22Rv1 (cell line): ENCODE measurements around the gene TCP10L.

ENCODE experiments used
- ZFX ChIP-seq: fragments of 450-650 bp; IDR thresholded peaks from 2 replicates; pipeline ENCODE4 v1.6.1; 2017; ENCODE audit warnings: antibody characterized with exemption, borderline replicate concordance
- TF ChIP-seq, protein P1 (sequence below): fragments of 450-650 bp; IDR thresholded peaks from 2 replicates; pipeline ENCODE4 v1.5.1; 2017; ENCODE audit warnings: mild to moderate bottlenecking

DNA sequence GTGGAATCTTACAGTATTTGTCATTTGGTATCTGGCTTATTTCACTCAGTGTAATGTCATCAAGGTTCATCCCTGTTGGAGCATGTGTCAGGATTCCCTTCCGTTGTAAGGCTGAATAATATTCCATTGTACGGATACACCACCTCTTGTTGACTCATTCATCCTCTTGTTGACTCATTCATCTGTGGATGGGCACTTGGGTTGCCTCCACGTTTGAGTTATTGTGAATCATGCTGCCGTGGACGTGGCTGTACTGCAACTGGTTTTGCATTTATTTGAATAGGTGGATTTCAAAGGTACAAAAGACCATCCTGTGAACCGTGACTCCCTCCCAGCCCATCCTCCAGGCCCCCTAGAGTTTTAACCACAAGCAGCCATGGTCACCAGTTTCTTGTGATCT, 11.9 kb upstream of the TCP10L start:
- TF ChIP-seq, protein P1, sequence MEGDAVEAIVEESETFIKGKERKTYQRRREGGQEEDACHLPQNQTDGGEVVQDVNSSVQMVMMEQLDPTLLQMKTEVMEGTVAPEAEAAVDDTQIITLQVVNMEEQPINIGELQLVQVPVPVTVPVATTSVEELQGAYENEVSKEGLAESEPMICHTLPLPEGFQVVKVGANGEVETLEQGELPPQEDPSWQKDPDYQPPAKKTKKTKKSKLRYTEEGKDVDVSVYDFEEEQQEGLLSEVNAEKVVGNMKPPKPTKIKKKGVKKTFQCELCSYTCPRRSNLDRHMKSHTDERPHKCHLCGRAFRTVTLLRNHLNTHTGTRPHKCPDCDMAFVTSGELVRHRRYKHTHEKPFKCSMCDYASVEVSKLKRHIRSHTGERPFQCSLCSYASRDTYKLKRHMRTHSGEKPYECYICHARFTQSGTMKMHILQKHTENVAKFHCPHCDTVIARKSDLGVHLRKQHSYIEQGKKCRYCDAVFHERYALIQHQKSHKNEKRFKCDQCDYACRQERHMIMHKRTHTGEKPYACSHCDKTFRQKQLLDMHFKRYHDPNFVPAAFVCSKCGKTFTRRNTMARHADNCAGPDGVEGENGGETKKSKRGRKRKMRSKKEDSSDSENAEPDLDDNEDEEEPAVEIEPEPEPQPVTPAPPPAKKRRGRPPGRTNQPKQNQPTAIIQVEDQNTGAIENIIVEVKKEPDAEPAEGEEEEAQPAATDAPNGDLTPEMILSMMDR = no peak
- no peak for TF ChIP-seq ZFX
